ENCODE results near the gene IMPACT. TPM values are rescaled to one million over a fixed set of nuclear protein-coding genes. Genes with fewer than 3 reads are reported as not detected.

The IMPACT gene
- total and polyA plus RNA-seq, 2 donors (not counting 1 experiment from before 2014, with no cell fraction given), result 5.0 to 11.1 TPM

- Mint-ChIP-seq H3K27ac (no peak overlapping the region), H3K27me3 (peaks cover 10% of the 10 kb centered on the region), H3K4me1 (peaks cover 14% of the 10 kb centered on the region), H3K9me3 (ENCODE audit: insufficient read depth) (no peaks in the 10 kb centered on the region), H3K4me3 (no peak overlapping the region)
- no peak for DNase-seq
- intact Hi-C loops (cut with micrococcal nuclease), result loop anchor here (10.0 kb wide), 1 partner anchor 454 kb away; no protein-coding TSS in a partner anchor
- H3K4me1 ChIP-seq (ENCODE audit: control insufficient read depth in 2 of 2, insufficient read depth in 2 of 2, low read length in 2 of 2), result peaks cover 12 to 13% of the 10 kb centered on the region in 2 donors
- no peaks in the 10 kb centered on the region for H4K20me1 ChIP-seq (ENCODE audit: control insufficient read depth, insufficient read depth, low read length, poor library complexity, severe bottlenecking)
- no CpG with 5 or more reads among the region's 3 CpGs for WGBS (ENCODE audit: insufficient coverage)
- no peak overlapping the region for H3K9ac ChIP-seq (ENCODE audit: low read length)
- no peak for ATAC-seq (ENCODE audit: low read depth)
- H2AFZ ChIP-seq (ENCODE audit: insufficient read depth, low read depth, low read length, poor library complexity, severe bottlenecking), result no peak overlapping the region
- POLR2A ChIA-PET, result no interaction called here
- no peak overlapping the region for H3K4me2 ChIP-seq (replicated peaks; ENCODE audit: low read depth, low read length, poor library complexity, severe bottlenecking)
- peaks cover 2% of the 10 kb centered on the region for H3K79me2 ChIP-seq (ENCODE audit: control insufficient read depth, insufficient read depth, low read length)
- CTCF ChIA-PET, result interaction anchor here (0.7 to 1.1 kb wide), 3 partner anchors 9 to 86 kb away, joined by 3 read pairs; no protein-coding TSS in a partner anchor
- no peak overlapping the region for H3K27ac ChIP-seq (ENCODE audit: low read length in 2 of 2)
- TF ChIP-seq, protein P1, sequence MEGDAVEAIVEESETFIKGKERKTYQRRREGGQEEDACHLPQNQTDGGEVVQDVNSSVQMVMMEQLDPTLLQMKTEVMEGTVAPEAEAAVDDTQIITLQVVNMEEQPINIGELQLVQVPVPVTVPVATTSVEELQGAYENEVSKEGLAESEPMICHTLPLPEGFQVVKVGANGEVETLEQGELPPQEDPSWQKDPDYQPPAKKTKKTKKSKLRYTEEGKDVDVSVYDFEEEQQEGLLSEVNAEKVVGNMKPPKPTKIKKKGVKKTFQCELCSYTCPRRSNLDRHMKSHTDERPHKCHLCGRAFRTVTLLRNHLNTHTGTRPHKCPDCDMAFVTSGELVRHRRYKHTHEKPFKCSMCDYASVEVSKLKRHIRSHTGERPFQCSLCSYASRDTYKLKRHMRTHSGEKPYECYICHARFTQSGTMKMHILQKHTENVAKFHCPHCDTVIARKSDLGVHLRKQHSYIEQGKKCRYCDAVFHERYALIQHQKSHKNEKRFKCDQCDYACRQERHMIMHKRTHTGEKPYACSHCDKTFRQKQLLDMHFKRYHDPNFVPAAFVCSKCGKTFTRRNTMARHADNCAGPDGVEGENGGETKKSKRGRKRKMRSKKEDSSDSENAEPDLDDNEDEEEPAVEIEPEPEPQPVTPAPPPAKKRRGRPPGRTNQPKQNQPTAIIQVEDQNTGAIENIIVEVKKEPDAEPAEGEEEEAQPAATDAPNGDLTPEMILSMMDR (IDR thresholded peaks at IDR 0.05), result no peak
- no peak for TF ChIP-seq EZH2 (IDR thresholded peaks at IDR 0.05; ENCODE audit: borderline replicate concordance, insufficient read depth, low read depth, low read length, poor library complexity, severe bottlenecking)
- H3K4me3 ChIP-seq (ENCODE audit: control extremely low read depth in 1 of 5, extremely low read depth in 1 of 5, insufficient read depth in 1 of 5, low read depth in 2 of 5, low read length in 4 of 5), result no peak overlapping the region
- H3K27me3 ChIP-seq (replicated peaks in 1 of 4; ENCODE audit: control extremely low read depth in 1 of 4, control insufficient read depth in 3 of 4, insufficient read depth in 4 of 4, low read length in 3 of 4), result peaks cover 0 to 10% (median 7%) of the 10 kb centered on the region in 4 experiments
- H3K9me3 ChIP-seq (ENCODE audit: control extremely low read depth in 1 of 3, control insufficient read depth in 2 of 3, insufficient read depth in 1 of 3, low read length in 2 of 3), result peaks cover 1 to 5% (median 2%) of the 10 kb centered on the region in 3 donors
- peaks cover 0 to 2% of the 10 kb centered on the region in 2 experiments for H3K36me3 ChIP-seq (replicated peaks in 1 of 2; ENCODE audit: control extremely low read depth in 1 of 2, control insufficient read depth in 1 of 2, extremely low read depth in 1 of 2, insufficient read depth in 2 of 2, low read length in 1 of 2)
Measured at GRCh38 chr18:24428709-24429108, 2.2 kb downstream of the IMPACT start.

GRCh38 chr18:24429188-24429587 lies 2.7 kb downstream of the IMPACT start:
- Histone ChIP-seq H3K27me3 (replicated peaks in 1 of 4; ENCODE audit: control extremely low read depth in 1 of 4, control insufficient read depth in 3 of 4, insufficient read depth in 4 of 4, low read length in 3 of 4) (peaks cover 0 to 6% (median 3%) of the 10 kb centered on the region in 4 experiments), H3K79me2 (ENCODE audit: control insufficient read depth, insufficient read depth, low read length) (peaks cover 2% of the 10 kb centered on the region), H3K27ac (ENCODE audit: low read length in 2 of 2) (no peak overlapping the region), H2AFZ (ENCODE audit: insufficient read depth, low read depth, low read length, poor library complexity, severe bottlenecking) (no peak overlapping the region), H3K4me1 (ENCODE audit: control insufficient read depth in 2 of 2, insufficient read depth in 2 of 2, low read length in 2 of 2) (peaks cover 12 to 13% of the 10 kb centered on the region in 2 donors), H3K4me2 (replicated peaks; ENCODE audit: low read depth, low read length, poor library complexity, severe bottlenecking) (no peak overlapping the region), H3K36me3 (replicated peaks in 1 of 2; ENCODE audit: control extremely low read depth in 1 of 2, control insufficient read depth in 1 of 2, extremely low read depth in 1 of 2, insufficient read depth in 2 of 2, low read length in 1 of 2) (peaks cover 0 to 2% of the 10 kb centered on the region in 2 experiments), H3K4me3 (ENCODE audit: control extremely low read depth in 1 of 5, extremely low read depth in 1 of 5, insufficient read depth in 1 of 5, low read depth in 2 of 5, low read length in 4 of 5) (no peak overlapping the region), H4K20me1 (ENCODE audit: control insufficient read depth, insufficient read depth, low read length, poor library complexity, severe bottlenecking) (no peaks in the 10 kb centered on the region), H3K9ac (ENCODE audit: low read length) (no peak overlapping the region), H3K9me3 (ENCODE audit: control extremely low read depth in 1 of 3, control insufficient read depth in 2 of 3, insufficient read depth in 1 of 3, low read length in 2 of 3) (peaks cover 1 to 5% (median 2%) of the 10 kb centered on the region in 3 donors)
- intact Hi-C loops (cut with micrococcal nuclease), result loop anchor here (10.0 kb wide), 1 partner anchor 454 kb away; no protein-coding TSS in a partner anchor
- ATAC-seq (ENCODE audit: low read depth), result no peak
- Mint-ChIP-seq H3K27ac (no peak overlapping the region), H3K9me3 (ENCODE audit: insufficient read depth) (no peaks in the 10 kb centered on the region), H3K27me3 (peaks cover 7% of the 10 kb centered on the region), H3K4me3 (no peak overlapping the region), H3K4me1 (peaks cover 14% of the 10 kb centered on the region)
- CTCF ChIA-PET, result interaction anchor here (1.1 kb wide), 1 partner anchor 9 kb away, joined by 3 read pairs; no protein-coding TSS in a partner anchor
- WGBS (ENCODE audit: insufficient coverage), result 100% methylated on average over 3 of the region's 4 CpGs
- TF ChIP-seq, protein P1 (IDR thresholded peaks at IDR 0.05), result no peak
- no peak for TF ChIP-seq EZH2 (IDR thresholded peaks at IDR 0.05; ENCODE audit: borderline replicate concordance, insufficient read depth, low read depth, low read length, poor library complexity, severe bottlenecking)
- no peak for DNase-seq
- POLR2A ChIA-PET, result no interaction called here
